ENCODE measurements around the gene CRHR2.

Gene CRHR2

GRCh38 chr7:30694218-30694745 lies 12.0 kb upstream of the CRHR2 start:
- H3K4me3 ChIP-seq (replicated peaks in 1 of 2; ENCODE audit: low read depth in 2 of 2, low read length in 2 of 2): no peak overlapping the region
- no peak for DNase-seq (ENCODE audit: low read depth in 2 of 2)
- TF ChIP-seq, protein P1, sequence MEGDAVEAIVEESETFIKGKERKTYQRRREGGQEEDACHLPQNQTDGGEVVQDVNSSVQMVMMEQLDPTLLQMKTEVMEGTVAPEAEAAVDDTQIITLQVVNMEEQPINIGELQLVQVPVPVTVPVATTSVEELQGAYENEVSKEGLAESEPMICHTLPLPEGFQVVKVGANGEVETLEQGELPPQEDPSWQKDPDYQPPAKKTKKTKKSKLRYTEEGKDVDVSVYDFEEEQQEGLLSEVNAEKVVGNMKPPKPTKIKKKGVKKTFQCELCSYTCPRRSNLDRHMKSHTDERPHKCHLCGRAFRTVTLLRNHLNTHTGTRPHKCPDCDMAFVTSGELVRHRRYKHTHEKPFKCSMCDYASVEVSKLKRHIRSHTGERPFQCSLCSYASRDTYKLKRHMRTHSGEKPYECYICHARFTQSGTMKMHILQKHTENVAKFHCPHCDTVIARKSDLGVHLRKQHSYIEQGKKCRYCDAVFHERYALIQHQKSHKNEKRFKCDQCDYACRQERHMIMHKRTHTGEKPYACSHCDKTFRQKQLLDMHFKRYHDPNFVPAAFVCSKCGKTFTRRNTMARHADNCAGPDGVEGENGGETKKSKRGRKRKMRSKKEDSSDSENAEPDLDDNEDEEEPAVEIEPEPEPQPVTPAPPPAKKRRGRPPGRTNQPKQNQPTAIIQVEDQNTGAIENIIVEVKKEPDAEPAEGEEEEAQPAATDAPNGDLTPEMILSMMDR (IDR thresholded peaks at IDR 0.05; ENCODE audit: low read depth, low read length): no peak

DNA sequence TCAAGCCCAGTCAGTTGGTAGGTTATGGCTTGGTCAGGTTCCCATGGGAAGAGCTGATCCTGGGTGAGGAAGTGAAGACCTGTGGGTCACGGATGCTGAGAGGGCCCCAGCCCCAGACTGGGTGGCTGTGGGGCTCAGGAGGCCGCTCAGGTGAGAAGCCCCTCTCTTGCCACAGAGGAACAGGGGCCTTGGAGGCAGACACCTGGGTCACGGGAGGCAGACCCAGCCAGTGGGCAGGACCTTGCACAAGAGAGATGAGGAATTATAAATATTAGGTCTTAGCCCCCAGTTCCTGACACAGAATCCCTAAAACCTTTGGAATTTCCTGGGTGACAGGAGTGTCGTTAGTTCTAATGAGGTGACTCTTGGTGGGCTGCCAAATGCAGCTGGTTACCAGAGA lies 10.6 kb upstream of the CRHR2 start:
- TF ChIP-seq, protein P1 (IDR thresholded peaks at IDR 0.05; ENCODE audit: low read depth, low read length): no peak
- H3K4me3 ChIP-seq (replicated peaks in 1 of 2; ENCODE audit: low read depth in 2 of 2, low read length in 2 of 2): no peak overlapping the region
- DNase-seq (ENCODE audit: low read depth in 2 of 2): no peak

DNA sequence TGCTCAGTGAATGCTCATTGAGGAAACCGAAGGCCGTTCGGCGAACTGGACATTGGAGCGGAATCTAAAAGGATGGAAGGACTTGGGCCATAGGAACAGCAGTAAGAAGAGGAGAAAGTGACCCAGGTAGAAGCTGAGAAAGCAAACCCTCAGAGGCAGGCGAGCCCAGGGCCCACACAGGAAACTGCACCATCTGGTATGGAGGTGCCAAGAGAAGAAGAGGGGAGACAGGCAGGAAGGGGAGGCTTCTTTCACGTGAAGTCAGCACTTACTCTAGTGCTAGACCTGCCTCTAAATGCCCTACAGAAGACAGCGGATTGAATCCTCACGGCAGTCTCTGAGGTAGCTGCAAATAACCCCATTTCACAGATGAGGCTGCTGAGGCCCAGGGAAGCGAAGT lies 10.2 kb upstream of the CRHR2 start:
- no peak overlapping the region for H3K4me3 ChIP-seq (replicated peaks in 1 of 2; ENCODE audit: low read depth in 2 of 2, low read length in 2 of 2)
- no peak for DNase-seq (ENCODE audit: low read depth in 2 of 2)
- TF ChIP-seq, protein P1 (IDR thresholded peaks at IDR 0.05; ENCODE audit: low read depth, low read length): no peak

DNA sequence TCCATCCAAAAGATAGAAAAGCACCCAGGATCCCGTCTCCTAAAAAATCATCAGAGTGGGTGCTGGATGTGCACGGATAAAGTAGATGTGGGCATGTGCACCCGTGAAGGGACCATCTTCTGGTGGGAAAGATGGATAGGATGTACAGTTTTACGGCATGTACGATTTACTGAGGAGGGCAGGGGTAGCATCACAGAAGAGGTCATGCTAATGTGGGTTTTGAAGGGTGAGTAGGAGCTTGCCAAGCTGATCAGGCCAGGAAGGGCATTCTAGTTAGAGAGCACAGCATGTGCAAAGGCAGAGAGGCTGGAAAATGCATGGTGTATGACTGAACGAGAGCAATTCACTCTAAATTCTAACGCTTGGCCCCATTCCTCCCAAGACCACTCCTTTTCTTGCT lies 7.8 kb upstream of the CRHR2 start:
- H3K4me3 ChIP-seq (replicated peaks in 1 of 2; ENCODE audit: low read depth in 2 of 2, low read length in 2 of 2): no peak overlapping the region
- DNase-seq (ENCODE audit: low read depth in 2 of 2): no peak
- TF ChIP-seq, protein P1 (IDR thresholded peaks at IDR 0.05; ENCODE audit: low read depth, low read length): no peak

DNA sequence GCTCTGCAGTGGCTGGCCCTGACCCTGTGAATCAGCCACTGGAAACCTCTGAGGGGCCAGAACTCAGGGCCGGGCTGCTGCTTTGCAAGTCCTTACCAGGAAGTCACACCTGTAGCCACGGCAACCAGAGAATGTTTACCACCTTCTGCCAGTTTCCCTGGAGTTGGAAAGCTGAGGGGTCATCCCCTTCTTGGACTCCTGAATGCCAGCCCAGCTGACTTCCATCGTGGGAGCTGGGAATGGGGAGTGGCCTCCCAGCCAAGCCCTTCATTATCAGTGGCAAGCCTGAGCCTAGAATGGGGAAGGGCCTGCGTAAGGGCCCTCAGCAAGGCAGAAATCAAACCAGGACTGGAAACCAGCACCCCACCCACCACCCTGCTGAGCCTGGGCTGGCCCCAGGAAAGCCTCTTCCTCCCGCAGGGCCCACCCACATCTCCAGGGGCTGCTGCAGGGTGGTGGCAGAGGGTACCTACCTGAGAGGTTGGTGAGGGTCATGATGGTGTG lies 6.5 kb upstream of the CRHR2 start:
- peak in 1 of 2 donors; percentile 39 for DNase-seq (ENCODE audit: low read depth in 2 of 2)
- no peak overlapping the region for H3K4me3 ChIP-seq (replicated peaks in 1 of 2; ENCODE audit: low read depth in 2 of 2, low read length in 2 of 2)
- TF ChIP-seq, protein P1 (IDR thresholded peaks at IDR 0.05; ENCODE audit: low read depth, low read length): no peak

GRCh38 chr7:30687604-30688003 lies 5.3 kb upstream of the CRHR2 start:
- TF ChIP-seq, protein P1 (IDR thresholded peaks at IDR 0.05; ENCODE audit: low read depth, low read length): no peak
- H3K4me3 ChIP-seq (replicated peaks in 1 of 2; ENCODE audit: low read depth in 2 of 2, low read length in 2 of 2): no peak overlapping the region
- DNase-seq (ENCODE audit: low read depth in 2 of 2): no peak

DNA sequence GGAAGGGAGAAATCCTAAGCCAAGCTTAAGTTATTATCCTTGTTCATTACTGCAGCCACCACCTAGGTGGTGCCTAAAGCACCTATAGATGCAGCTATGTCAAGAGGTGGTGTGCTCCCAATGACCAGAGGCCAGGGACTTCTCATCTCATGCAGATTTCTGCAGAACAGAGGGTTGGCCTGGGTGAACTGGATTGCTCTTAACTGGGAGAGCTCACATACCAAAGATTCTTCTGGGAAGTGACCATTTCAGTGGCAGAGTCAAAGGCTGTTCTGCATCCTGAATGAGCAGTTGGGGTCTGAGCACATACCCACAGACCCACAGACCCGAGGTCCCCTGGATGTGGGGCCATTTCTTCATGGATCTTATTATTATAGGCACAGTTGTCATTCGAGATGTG lies 2.1 kb upstream of the CRHR2 start:
- TF ChIP-seq, protein P1 (IDR thresholded peaks at IDR 0.05; ENCODE audit: low read depth, low read length): no peak
- no peak for DNase-seq (ENCODE audit: low read depth in 2 of 2)
- no peak overlapping the region for H3K4me3 ChIP-seq (replicated peaks in 1 of 2; ENCODE audit: low read depth in 2 of 2, low read length in 2 of 2)

Data from cardiac fibroblast (primary cell).